HUES6 (cell line): ENCODE measurements around the gene RAB34.

Experiments
- H3K27ac ChIP-seq: 2 replicates; pipeline ENCODE4 v1.7.0; 2013; ENCODE audit warnings: low read depth, mild to moderate bottlenecking, low read length, inconsistent platforms
- H3K27me3 ChIP-seq: 2 replicates; pipeline ENCODE4 v1.6.1; 2013; ENCODE audit warnings: low read length; ENCODE audit not compliant: control insufficient read depth, insufficient read depth
- H3K36me3 ChIP-seq: 2 replicates; pipeline ENCODE4 v1.6.1; 2013; ENCODE audit warnings: low read length; ENCODE audit not compliant: control insufficient read depth, insufficient read depth
- H3K4me1 ChIP-seq: 2 replicates; pipeline ENCODE4 v1.6.1; 2013; ENCODE audit warnings: low read length; ENCODE audit not compliant: control insufficient read depth, insufficient read depth
- H3K4me3 ChIP-seq: 2 replicates; pipeline ENCODE4 v1.5.1; 2013; ENCODE audit warnings: low read depth, low read length
- H3K9ac ChIP-seq: one replicate; pipeline ENCODE4 v1.6.1; 2013; ENCODE audit warnings: mild to moderate bottlenecking, low read length
- H3K9me3 ChIP-seq: 2 replicates; pipeline ENCODE4 v1.6.1; 2013; ENCODE audit warnings: low read depth, low read length; ENCODE audit not compliant: control insufficient read depth, insufficient read depth

Gene RAB34

DNA sequence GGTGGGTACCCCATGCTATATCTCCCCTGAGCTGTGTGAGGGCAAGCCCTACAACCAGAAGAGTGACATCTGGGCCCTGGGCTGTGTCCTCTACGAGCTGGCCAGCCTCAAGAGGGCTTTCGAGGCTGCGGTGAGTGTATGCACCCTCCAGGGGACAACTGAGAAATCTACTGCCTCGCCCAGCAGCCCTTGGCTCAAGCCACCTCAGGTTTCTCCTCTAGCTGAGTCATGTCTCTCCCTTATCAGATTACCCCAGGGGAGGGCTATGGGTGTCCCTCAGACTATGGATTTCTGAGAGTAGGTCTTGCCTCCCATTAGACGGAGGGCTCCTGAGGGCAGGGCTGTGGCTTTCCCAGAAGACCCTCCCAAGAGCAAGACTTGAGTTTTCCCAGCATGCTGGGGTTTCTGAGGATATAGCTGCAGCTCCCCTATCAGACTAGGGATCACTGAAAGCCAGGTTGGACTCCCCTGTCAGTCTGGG lies 17.6 kb upstream of the RAB34 start:
- Histone ChIP-seq H3K4me1 (peaks cover 5% of the 10 kb centered on the region; the same call in 1 of the 2 replicates), H3K9ac (no peak overlapping the region), H3K36me3 (peaks cover 38% of the 10 kb centered on the region), H3K9me3 (no peaks in the 10 kb centered on the region), H3K4me3 (no peak overlapping the region), H3K27me3 (no peaks in the 10 kb centered on the region), H3K27ac (no peak overlapping the region)

GRCh38 chr17:28734712-28735241 lies 17.1 kb upstream of the RAB34 start:
- peaks cover 5% of the 10 kb centered on the region; the same call in 1 of the 2 replicates for H3K4me1 ChIP-seq
- no peak overlapping the region for H3K4me3 ChIP-seq
- no peak overlapping the region for H3K27ac ChIP-seq
- no peaks in the 10 kb centered on the region for H3K27me3 ChIP-seq
- H3K9me3 ChIP-seq, result no peaks in the 10 kb centered on the region
- no peak overlapping the region for H3K9ac ChIP-seq
- H3K36me3 ChIP-seq, result peaks cover 38% of the 10 kb centered on the region

GRCh38 chr17:28733346-28733745 lies 15.7 kb upstream of the RAB34 start:
- no peak overlapping the region for H3K27ac ChIP-seq

DNA sequence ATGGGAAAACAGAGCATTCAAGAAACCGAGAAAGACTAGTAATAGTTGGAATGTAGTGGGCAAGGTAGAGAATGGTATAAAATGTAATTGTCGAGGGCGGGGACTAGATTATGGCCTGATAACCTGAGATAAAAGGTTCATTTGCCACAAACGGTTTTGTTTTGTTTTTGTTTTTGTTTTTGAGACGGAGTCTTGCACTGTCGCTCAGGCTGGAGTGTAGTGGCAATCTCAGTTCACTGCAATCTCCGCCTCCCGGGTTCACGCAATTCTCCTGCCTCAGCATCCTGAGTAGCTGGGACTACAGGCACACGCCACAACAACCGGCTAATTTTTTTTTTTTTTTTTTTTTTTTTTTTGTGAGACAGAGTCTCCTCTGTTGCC lies 12.3 kb upstream of the RAB34 start:
- Histone ChIP-seq H3K4me3 (no peak overlapping the region), H3K27ac (no peak overlapping the region), H3K27me3 (no peaks in the 10 kb centered on the region), H3K9ac (no peak overlapping the region), H3K9me3 (no peaks in the 10 kb centered on the region), H3K4me1 (peaks cover under 1% of the 10 kb centered on the region; the same call in 1 of the 2 replicates), H3K36me3 (peaks cover 11% of the 10 kb centered on the region)

More at GRCh38 chr17:28733346-28733745, 15.7 kb upstream of the RAB34 start:
- Histone ChIP-seq H3K9ac (no peak overlapping the region), H3K4me3 (no peak overlapping the region), H3K9me3 (no peaks in the 10 kb centered on the region), H3K4me1 (peaks cover 5% of the 10 kb centered on the region; the same call in 1 of the 2 replicates), H3K27me3 (no peaks in the 10 kb centered on the region), H3K36me3 (peaks cover 28% of the 10 kb centered on the region)

- H3K9ac ChIP-seq, result peak within 1 kb of the TSS; percentile 90
- H3K4me3 ChIP-seq, result peak within 1 kb of the TSS; percentile 85
- H3K4me1 ChIP-seq, result no peaks in the 10 kb centered on the region
- H3K36me3 ChIP-seq, result peaks cover 12% of the 10 kb centered on the region
- no peaks in the 10 kb centered on the region for H3K9me3 ChIP-seq
- no peaks in the 10 kb centered on the region for H3K27me3 ChIP-seq
- peak within 1 kb of the TSS; percentile 82; the same call in 1 of the 2 replicates for H3K27ac ChIP-seq
Measured at GRCh38 chr17:28728364-28729200, 10.9 kb upstream of the RAB34 start, which contains the start of gene NEK8. TSS of gene NEK8 (plus strand) at chr17:28728788. CDS start at chr17:28728814, 26 bp downstream.

GRCh38 chr17:28726627-28727491 lies 9.2 kb upstream of the RAB34 start:
- peak overlapping the region; percentile 82; the same call in 1 of the 2 replicates for H3K27ac ChIP-seq
- H3K4me3 ChIP-seq, result peak overlapping the region; percentile 85
- peaks cover 28% of the 10 kb centered on the region for H3K36me3 ChIP-seq
- no peaks in the 10 kb centered on the region for H3K9me3 ChIP-seq
- peaks cover 6% of the 10 kb centered on the region for H3K4me1 ChIP-seq
- H3K9ac ChIP-seq, result peak overlapping the region; percentile 86
- H3K27me3 ChIP-seq, result no peaks in the 10 kb centered on the region

DNA sequence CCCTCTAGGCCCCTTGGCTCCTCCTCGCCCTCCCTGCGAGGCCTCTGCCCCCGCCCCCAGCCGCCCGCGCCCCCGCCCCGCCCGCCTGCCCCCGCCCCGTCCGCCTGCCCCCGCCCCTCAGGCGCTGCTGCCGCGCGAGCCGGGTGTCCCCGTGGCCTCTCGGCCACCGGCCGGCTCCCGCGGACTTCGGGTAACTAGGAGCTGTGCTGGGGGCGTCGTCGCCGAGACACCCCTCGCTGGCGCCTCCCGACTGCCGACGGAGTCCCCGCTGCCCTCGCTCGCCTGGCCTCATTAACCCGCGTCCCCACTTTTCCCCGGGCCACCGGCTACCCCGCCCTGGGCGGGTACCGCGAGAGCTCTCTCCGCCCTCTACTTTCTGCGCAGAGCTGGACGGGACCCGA lies 8.6 kb upstream of the RAB34 start, which contains the start of gene TLCD1:
Gene TLCD1, minus strand, starts transcription at position 8 of the 401 bp plus-strand sequence. CDS start 136 bp downstream, outside the sequence.
- peaks cover 35% of the 10 kb centered on the region for H3K36me3 ChIP-seq
- H3K27ac ChIP-seq, result peak within 1 kb of the TSS; percentile 85
- no peaks in the 10 kb centered on the region for H3K27me3 ChIP-seq
- H3K9ac ChIP-seq, result peak within 1 kb of the TSS; percentile 96
- no peaks in the 10 kb centered on the region for H3K9me3 ChIP-seq
- H3K4me3 ChIP-seq, result peak within 1 kb of the TSS; percentile 85
- peaks cover 12% of the 10 kb centered on the region for H3K4me1 ChIP-seq

DNA sequence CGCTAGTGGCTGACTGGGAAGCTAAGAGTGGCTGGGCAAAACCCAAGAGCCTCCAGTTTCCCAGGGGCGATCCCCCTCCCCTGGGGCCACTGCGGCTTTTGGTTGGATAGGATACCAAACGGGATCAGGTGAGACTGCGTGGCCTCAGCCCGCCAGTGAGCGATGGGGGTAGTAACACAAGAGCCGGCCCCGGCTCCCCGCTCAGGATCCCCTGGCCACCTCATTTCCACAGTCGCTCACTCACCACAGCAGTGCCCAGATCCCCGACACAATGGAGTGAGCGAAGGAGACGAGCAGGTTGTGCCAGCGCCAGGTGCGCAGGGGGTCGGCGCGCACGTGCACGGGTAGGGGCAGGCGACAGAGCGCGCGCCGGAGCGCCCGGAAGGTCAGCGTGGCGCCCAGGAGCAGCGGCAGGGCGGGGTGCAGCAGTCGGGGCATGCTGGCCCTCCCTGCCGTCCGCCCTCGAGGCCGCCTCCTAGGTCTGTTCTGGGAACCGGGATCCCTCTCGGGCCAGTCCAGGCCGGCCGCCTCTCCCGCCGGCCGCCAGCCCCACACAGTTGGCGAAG lies 8.1 kb upstream of the RAB34 start:
- Histone ChIP-seq H3K9ac (peak overlapping the region; percentile 96), H3K9me3 (no peaks in the 10 kb centered on the region), H3K27me3 (no peaks in the 10 kb centered on the region), H3K4me1 (peaks cover 12% of the 10 kb centered on the region), H3K36me3 (peaks cover 40% of the 10 kb centered on the region), H3K27ac (peak overlapping the region; percentile 85), H3K4me3 (peak overlapping the region; percentile 85)

DNA sequence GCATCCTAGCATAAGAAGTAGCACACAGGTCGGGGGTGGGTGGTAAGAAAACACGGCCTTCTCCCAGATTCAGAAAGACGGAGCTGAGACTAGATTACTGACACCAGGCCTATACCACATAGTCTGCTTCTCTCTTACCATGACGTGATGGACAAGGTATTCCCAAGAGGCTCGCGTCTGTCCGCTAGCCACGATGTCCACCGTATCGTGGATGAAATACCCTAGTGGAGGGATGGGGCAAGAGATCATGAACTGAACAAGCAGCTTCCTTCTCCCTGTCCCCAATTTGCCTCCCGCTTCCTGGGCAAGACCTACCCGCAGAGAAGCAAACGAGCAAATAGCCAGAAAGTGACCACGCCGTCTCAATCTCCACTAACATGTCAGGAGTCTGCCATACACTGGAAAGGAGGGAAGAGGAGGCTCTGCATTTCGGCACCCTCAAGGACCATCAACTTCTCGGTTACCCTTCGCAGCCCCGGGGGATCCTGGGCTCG lies 7.5 kb upstream of the RAB34 start:
- Histone ChIP-seq H3K9ac (peak overlapping the region; percentile 96), H3K4me1 (peaks cover 12% of the 10 kb centered on the region), H3K9me3 (no peaks in the 10 kb centered on the region), H3K27ac (peak overlapping the region; percentile 85), H3K36me3 (peaks cover 45% of the 10 kb centered on the region), H3K27me3 (no peaks in the 10 kb centered on the region), H3K4me3 (peak overlapping the region; percentile 85)

GRCh38 chr17:28724500-28725165 lies 7.0 kb upstream of the RAB34 start:
- Histone ChIP-seq H3K4me3 (peak overlapping the region; percentile 85), H3K27ac (no peak overlapping the region), H3K27me3 (no peaks in the 10 kb centered on the region), H3K9ac (peak overlapping the region; percentile 96), H3K9me3 (no peaks in the 10 kb centered on the region), H3K4me1 (peaks cover 12% of the 10 kb centered on the region), H3K36me3 (peaks cover 48% of the 10 kb centered on the region)
